Endodermal cell (in vitro differentiated cells): ENCODE data around the gene ST3GAL3. TPM values are rescaled to one million over a fixed set of nuclear protein-coding genes. Genes with fewer than 3 reads are reported as not detected.
A peak's percentile ranks its signal among the peaks of the same experiment; 100 is the strongest.

ENCODE experiments used
- DNase-seq: peaks from one replicate; pipeline ENCODE4 v3.0.0-alpha.2; 2017
- H3K27ac ChIP-seq: 2 replicates; pipeline ENCODE4 v1.5.1; 2013; ENCODE audit warnings: mild to moderate bottlenecking, low read depth, low read length, moderate library complexity
- H3K27me3 ChIP-seq: 2 replicates; pipeline ENCODE4 v1.6.1; 2013; ENCODE audit warnings: mild to moderate bottlenecking, low read length, moderate library complexity; ENCODE audit not compliant: insufficient read depth, control insufficient read depth, poor library complexity, severe bottlenecking
- H3K36me3 ChIP-seq: 2 replicates; pipeline ENCODE4 v1.7.0; 2013; ENCODE audit warnings: mild to moderate bottlenecking, low read length, moderate library complexity; ENCODE audit not compliant: control insufficient read depth, insufficient read depth
- H3K4me1 ChIP-seq: one replicate; pipeline ENCODE4 v1.7.0; 2013; ENCODE audit warnings: low read length; ENCODE audit not compliant: control insufficient read depth, insufficient read depth
- H3K4me3 ChIP-seq: 2 replicates; pipeline ENCODE4 v1.5.1; 2013; ENCODE audit warnings: mild to moderate bottlenecking, low read length, moderate library complexity
- H3K9ac ChIP-seq: 2 replicates; pipeline ENCODE4 v1.6.1; 2013; ENCODE audit warnings: mild to moderate bottlenecking, low read length, moderate library complexity; ENCODE audit not compliant: poor library complexity, severe bottlenecking; ENCODE audit errors: extremely low read depth
- H3K9me3 ChIP-seq: 2 replicates; pipeline ENCODE4 v1.6.1; 2013; ENCODE audit warnings: mild to moderate bottlenecking, low read length, moderate library complexity; ENCODE audit not compliant: control insufficient read depth
- H3K27ac Mint-ChIP-seq: 2 replicates; pipeline ENCODE4 v1.8.0; 2020; ENCODE audit warnings: mixed read lengths
- H3K27me3 Mint-ChIP-seq: 2 replicates; pipeline ENCODE4 v1.8.0; 2021; ENCODE audit warnings: mild to moderate bottlenecking, mixed read lengths; ENCODE audit not compliant: insufficient read depth
- H3K36me3 Mint-ChIP-seq: 2 replicates; pipeline ENCODE4 v1.8.0; 2020; ENCODE audit warnings: low read depth, mixed read lengths
- H3K4me1 Mint-ChIP-seq: 2 replicates; pipeline ENCODE4 v1.8.0; 2020; ENCODE audit warnings: mixed read lengths
- H3K4me3 Mint-ChIP-seq: 2 replicates; pipeline ENCODE4 v1.8.0; 2020; ENCODE audit warnings: mild to moderate bottlenecking, moderate library complexity, mixed read lengths
- H3K9me3 Mint-ChIP-seq: 2 replicates; pipeline ENCODE4 v1.8.0; 2020; ENCODE audit warnings: mild to moderate bottlenecking, mixed read lengths
- WGBS, 2 experiments: methylation state at CpG; one replicate each; pipeline versions ENCODE4 v1.1.5 to v1.1.7; 2013; ENCODE audit warnings: missing lambda C conversion rate in 2 of 2, mixed read lengths in 1 of 2; ENCODE audit not compliant: insufficient coverage in 1 of 2, insufficient read length in 1 of 2; 5-methylcytosine and 5-hydroxymethylcytosine counted together
- total RNA-seq, 2 donors: library from RNA; stranded (reverse); fragmentation: NEBNext Ultra II Directional in 1 of 2; extraction: Animal tissue kit (Norgen Biotek cat#: 25700) in 1 of 2; gene quantifications; 2 replicates in 1 of 2; 3 replicates in 1 of 2; pipeline ENCODE4 v1.2.1, GENCODE V29; 2021
- TF ChIP-seq, protein P1 (sequence below): fragments of 200-600 bp; sonication (generic); conservative IDR thresholded peaks from 2 replicates; pipeline ENCODE4 v1.5.0; 2021; ENCODE audit warnings: antibody characterized with exemption, mild to moderate bottlenecking

Gene ST3GAL3
- total RNA-seq, 2 donors from 2014 or later, result 15.5 to 15.9 TPM

DNA sequence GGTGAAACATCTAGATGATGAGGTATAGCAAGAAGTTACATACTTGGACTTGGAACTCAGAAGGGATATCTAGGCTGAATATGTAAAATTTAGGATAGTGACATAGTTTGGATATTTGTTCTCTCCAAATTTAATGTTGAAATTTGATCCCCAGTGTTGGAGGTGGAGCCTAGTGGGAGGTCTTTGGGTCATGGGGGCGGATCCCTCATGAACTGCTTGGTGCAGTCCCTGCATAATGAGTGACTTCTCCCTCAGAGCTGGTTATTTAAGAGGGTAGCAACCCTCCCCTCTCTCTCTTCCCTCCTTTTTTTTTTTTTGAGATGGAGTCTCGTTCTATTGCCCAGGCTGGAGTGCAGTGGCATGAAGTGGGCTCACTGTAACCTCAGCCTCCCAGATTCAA, 15.5 kb downstream of the ST3GAL3 start:
- Histone ChIP-seq H3K27me3 (no peaks in the 10 kb centered on the region), H3K9ac (no peak overlapping the region), H3K9me3 (no peaks in the 10 kb centered on the region), H3K4me1 (no peaks in the 10 kb centered on the region), H3K27ac (no peak overlapping the region), H3K36me3 (no peaks in the 10 kb centered on the region), H3K4me3 (no peak overlapping the region)
- H3K4me1 Mint-ChIP-seq, result no peaks in the 10 kb centered on the region
- DNase-seq, result peak; percentile 45
- H3K4me3 Mint-ChIP-seq, result no peak overlapping the region
- no peak overlapping the region for H3K27ac Mint-ChIP-seq
- H3K27me3 Mint-ChIP-seq, result no peaks in the 10 kb centered on the region
- no peaks in the 10 kb centered on the region for H3K36me3 Mint-ChIP-seq
- H3K9me3 Mint-ChIP-seq, result no peaks in the 10 kb centered on the region
- TF ChIP-seq, protein P1, sequence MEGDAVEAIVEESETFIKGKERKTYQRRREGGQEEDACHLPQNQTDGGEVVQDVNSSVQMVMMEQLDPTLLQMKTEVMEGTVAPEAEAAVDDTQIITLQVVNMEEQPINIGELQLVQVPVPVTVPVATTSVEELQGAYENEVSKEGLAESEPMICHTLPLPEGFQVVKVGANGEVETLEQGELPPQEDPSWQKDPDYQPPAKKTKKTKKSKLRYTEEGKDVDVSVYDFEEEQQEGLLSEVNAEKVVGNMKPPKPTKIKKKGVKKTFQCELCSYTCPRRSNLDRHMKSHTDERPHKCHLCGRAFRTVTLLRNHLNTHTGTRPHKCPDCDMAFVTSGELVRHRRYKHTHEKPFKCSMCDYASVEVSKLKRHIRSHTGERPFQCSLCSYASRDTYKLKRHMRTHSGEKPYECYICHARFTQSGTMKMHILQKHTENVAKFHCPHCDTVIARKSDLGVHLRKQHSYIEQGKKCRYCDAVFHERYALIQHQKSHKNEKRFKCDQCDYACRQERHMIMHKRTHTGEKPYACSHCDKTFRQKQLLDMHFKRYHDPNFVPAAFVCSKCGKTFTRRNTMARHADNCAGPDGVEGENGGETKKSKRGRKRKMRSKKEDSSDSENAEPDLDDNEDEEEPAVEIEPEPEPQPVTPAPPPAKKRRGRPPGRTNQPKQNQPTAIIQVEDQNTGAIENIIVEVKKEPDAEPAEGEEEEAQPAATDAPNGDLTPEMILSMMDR, result no peak
- 89% methylated on average over 2 of the region's 2 CpGs; no CpG with 5 or more reads in 1 of the 2 experiments for WGBS, 2 experiments

DNA sequence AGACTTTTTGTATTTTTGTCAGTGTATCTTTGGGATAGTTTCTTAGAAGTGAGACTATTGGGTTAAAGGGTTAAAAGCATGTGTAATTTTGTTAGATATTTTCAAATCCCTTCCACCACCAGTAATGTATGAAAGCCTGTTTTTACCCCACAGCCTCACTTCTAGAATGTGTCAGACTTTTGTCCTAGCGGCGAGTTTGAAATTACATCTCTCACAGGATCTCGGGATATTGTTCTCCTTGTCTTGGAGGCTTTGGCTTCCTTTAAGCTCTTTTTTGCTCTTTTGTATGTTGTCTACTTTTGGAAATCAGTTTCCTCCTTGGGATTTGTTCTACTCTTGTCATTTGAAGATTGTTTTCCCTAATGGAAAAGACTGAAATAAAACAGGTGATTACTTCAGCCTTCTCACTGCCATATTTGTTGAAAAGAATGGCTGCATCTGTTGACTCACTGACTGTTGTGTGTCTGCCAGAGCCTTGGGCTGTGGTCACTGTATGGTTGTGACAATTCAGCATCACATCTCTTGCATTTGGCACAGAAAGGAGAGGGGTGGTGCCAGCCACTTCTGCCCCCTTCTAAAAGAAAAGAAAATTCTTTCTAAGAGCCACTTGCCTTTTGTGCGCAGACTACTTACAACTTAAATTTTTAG, 22.6 kb downstream of the ST3GAL3 start:
- Mint-ChIP-seq H3K27me3 (no peaks in the 10 kb centered on the region), H3K4me3 (no peak overlapping the region), H3K36me3 (no peaks in the 10 kb centered on the region), H3K9me3 (no peaks in the 10 kb centered on the region), H3K4me1 (peaks cover 6% of the 10 kb centered on the region), H3K27ac (no peak overlapping the region)
- H3K9me3 ChIP-seq, result no peaks in the 10 kb centered on the region
- H3K27ac ChIP-seq, result no peak overlapping the region
- no peak overlapping the region for H3K4me3 ChIP-seq
- DNase-seq, result no peak
- no peak overlapping the region for H3K9ac ChIP-seq
- H3K4me1 ChIP-seq, result peaks cover 3% of the 10 kb centered on the region
- no peaks in the 10 kb centered on the region for H3K36me3 ChIP-seq
- TF ChIP-seq, protein P1, result no peak
- 91% methylated on average over 4 of the region's 4 CpGs; no CpG with 5 or more reads in 1 of the 2 experiments for WGBS, 2 experiments
- no peaks in the 10 kb centered on the region for H3K27me3 ChIP-seq

DNA sequence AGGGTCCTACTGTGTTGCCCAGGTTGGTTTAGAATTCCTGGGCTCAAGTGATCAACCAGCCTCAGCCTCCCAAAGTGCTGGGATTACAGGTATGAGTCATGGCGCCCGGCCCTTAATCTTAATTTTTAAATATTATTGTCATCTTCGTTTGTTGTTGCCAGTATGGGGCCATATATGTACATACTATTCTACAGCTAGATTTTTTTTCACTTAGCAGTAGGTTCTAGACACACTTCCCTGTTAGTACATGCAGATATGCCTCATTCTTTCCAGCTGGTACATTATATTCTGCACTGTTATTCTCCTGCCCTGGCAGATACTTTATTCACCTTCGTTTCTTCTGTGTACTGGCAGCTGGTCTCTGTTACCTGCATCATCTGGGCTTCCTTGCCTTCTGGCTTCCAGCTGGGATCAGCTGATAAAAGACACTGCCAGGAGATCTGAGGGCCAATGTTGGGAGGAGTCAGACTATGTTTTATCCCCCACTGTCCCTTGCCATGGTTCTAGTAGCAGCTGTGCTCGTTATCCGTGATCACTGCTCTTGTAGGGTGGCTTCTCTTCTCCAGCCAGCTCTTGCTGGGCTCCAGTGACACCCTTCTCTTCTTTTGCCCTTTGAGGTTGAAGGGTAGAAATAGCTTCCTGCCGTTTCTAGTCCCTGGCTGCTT, 24.7 kb downstream of the ST3GAL3 start:
- Mint-ChIP-seq H3K27me3 (no peaks in the 10 kb centered on the region), H3K4me3 (no peak overlapping the region), H3K27ac (no peak overlapping the region), H3K36me3 (no peaks in the 10 kb centered on the region), H3K9me3 (no peaks in the 10 kb centered on the region), H3K4me1 (peaks cover 6% of the 10 kb centered on the region)
- Histone ChIP-seq H3K27ac (no peak overlapping the region), H3K4me1 (peaks cover 3% of the 10 kb centered on the region), H3K4me3 (no peak overlapping the region), H3K9me3 (no peaks in the 10 kb centered on the region), H3K9ac (no peak overlapping the region), H3K36me3 (no peaks in the 10 kb centered on the region), H3K27me3 (no peaks in the 10 kb centered on the region)
- TF ChIP-seq, protein P1, result no peak
- peak; percentile 51 for DNase-seq
- WGBS, 2 experiments, result 88 to 100% methylated on average over 2 to 6 of the region's 7 CpGs
